WTC11 (cell line): ENCODE measurements around the gene STON2. TPM values are rescaled to one million over a fixed set of nuclear protein-coding genes. Genes with fewer than 3 reads are reported as not detected.

Experiments
- AR ChIP-seq: fragments of 250-450 bp; sonication (Bioruptor Pico); IDR thresholded peaks from 2 replicates; pipeline ENCODE4 v1.9.0; 2021; ENCODE audit warnings: mild to moderate bottlenecking
- ATF2 ChIP-seq: sonication (generic); formaldehyde crosslinking; IDR thresholded peaks from 2 replicates; pipeline ENCODE4 v1.8.1; 2022; ENCODE audit warnings: low read depth, missing genetic modification reagents, borderline replicate concordance
- ATF3 ChIP-seq: sonication (generic); formaldehyde crosslinking; conservative IDR thresholded peaks from 2 replicates; pipeline ENCODE4 v1.8.1; 2022; ENCODE audit warnings: mild to moderate bottlenecking, missing genetic modification reagents
- E2F1 ChIP-seq: sonication (generic); formaldehyde crosslinking; IDR thresholded peaks from 2 replicates; pipeline ENCODE4 v1.8.0; 2022; ENCODE audit warnings: mild to moderate bottlenecking, missing genetic modification reagents
- EMX1 ChIP-seq: fragments of 250-450 bp; sonication (Bioruptor Pico); IDR thresholded peaks from 2 replicates; pipeline ENCODE4 v1.8.0; 2021; ENCODE audit warnings: mild to moderate bottlenecking
- ERG ChIP-seq: fragments of 250-450 bp; sonication (Bioruptor Pico); IDR thresholded peaks from 2 replicates; pipeline ENCODE4 v1.8.0; 2021; ENCODE audit warnings: mild to moderate bottlenecking
- FOXK1 ChIP-seq: sonication (generic); formaldehyde crosslinking; IDR thresholded peaks from 2 replicates; pipeline ENCODE4 v1.8.0; 2022; ENCODE audit warnings: mild to moderate bottlenecking, moderate library complexity, missing genetic modification reagents
- GABPB1 ChIP-seq: sonication (generic); formaldehyde crosslinking; IDR thresholded peaks from 2 replicates; pipeline ENCODE4 v1.8.1; 2023; ENCODE audit warnings: mild to moderate bottlenecking, missing genetic modification reagents
- MYBL2 ChIP-seq: sonication (generic); formaldehyde crosslinking; IDR thresholded peaks from 2 replicates; pipeline ENCODE4 v1.8.1; 2023; ENCODE audit warnings: mild to moderate bottlenecking, moderate library complexity, missing genetic modification reagents
- NFATC4 ChIP-seq: fragments of 250-450 bp; sonication (Bioruptor Pico); IDR thresholded peaks from 2 replicates; pipeline ENCODE4 v1.9.0; 2021; ENCODE audit warnings: mild to moderate bottlenecking
- NFE2L1 ChIP-seq: sonication (generic); formaldehyde crosslinking; IDR thresholded peaks from 2 replicates; pipeline ENCODE4 v1.8.1; 2023; ENCODE audit warnings: missing genetic modification reagents
- NR2C2 ChIP-seq: sonication (generic); formaldehyde crosslinking; IDR thresholded peaks from 2 replicates; pipeline ENCODE4 v1.8.0; 2022; ENCODE audit warnings: mild to moderate bottlenecking, missing genetic modification reagents
- OVOL2 ChIP-seq: fragments of 250-450 bp; sonication (Bioruptor Pico); IDR thresholded peaks from 2 replicates; pipeline ENCODE4 v1.9.0; 2021; ENCODE audit warnings: mild to moderate bottlenecking, borderline replicate concordance
- PRDM15 ChIP-seq: sonication (generic); formaldehyde crosslinking; IDR thresholded peaks from 2 replicates; pipeline ENCODE4 v1.8.0; 2022; ENCODE audit warnings: missing genetic modification reagents
- PREB ChIP-seq: sonication (generic); formaldehyde crosslinking; IDR thresholded peaks from 2 replicates; pipeline ENCODE4 v1.8.1; 2022; ENCODE audit warnings: mild to moderate bottlenecking, missing genetic modification reagents, moderate library complexity, borderline replicate concordance
- TEAD1 ChIP-seq: sonication (generic); formaldehyde crosslinking; IDR thresholded peaks from 2 replicates; pipeline ENCODE4 v1.8.0; 2022; ENCODE audit warnings: mild to moderate bottlenecking, missing genetic modification reagents
- USF2 ChIP-seq: sonication (generic); formaldehyde crosslinking; IDR thresholded peaks from 2 replicates; pipeline ENCODE4 v1.8.1; 2023; ENCODE audit warnings: mild to moderate bottlenecking, missing genetic modification reagents, moderate library complexity
- ZBTB21 ChIP-seq: sonication (generic); formaldehyde crosslinking; IDR thresholded peaks from 2 replicates; pipeline ENCODE4 v1.8.1; 2023; ENCODE audit warnings: mild to moderate bottlenecking, missing genetic modification reagents, borderline replicate concordance
- ZMAT4 ChIP-seq: fragments of 250-450 bp; sonication (Bioruptor Pico); IDR thresholded peaks from 2 replicates; pipeline ENCODE4 v1.9.0; 2021; ENCODE audit warnings: mild to moderate bottlenecking
- ZNF121 ChIP-seq: sonication (generic); formaldehyde crosslinking; IDR thresholded peaks from 2 replicates; pipeline ENCODE4 v1.8.0; 2023; ENCODE audit warnings: missing genetic modification reagents
- ZNF138 ChIP-seq: sonication (generic); formaldehyde crosslinking; conservative IDR thresholded peaks from 2 replicates; pipeline ENCODE4 v1.8.1; 2022; ENCODE audit warnings: mild to moderate bottlenecking, moderate library complexity, missing genetic modification reagents
- ZNF232 ChIP-seq: sonication (generic); formaldehyde crosslinking; IDR thresholded peaks from 2 replicates; pipeline ENCODE4 v1.8.0; 2022; ENCODE audit warnings: mild to moderate bottlenecking, missing genetic modification reagents
- ZNF263 ChIP-seq: sonication (generic); formaldehyde crosslinking; IDR thresholded peaks from 2 replicates; pipeline ENCODE4 v1.8.1; 2022; ENCODE audit warnings: low read depth, mild to moderate bottlenecking, moderate library complexity, missing genetic modification reagents
- ZNF317 ChIP-seq: sonication (generic); formaldehyde crosslinking; IDR thresholded peaks from 2 replicates; pipeline ENCODE4 v1.8.1; 2023; ENCODE audit warnings: low read depth, mild to moderate bottlenecking, moderate library complexity, missing genetic modification reagents, borderline replicate concordance
- ZNF671 ChIP-seq: fragments of 250-450 bp; sonication (Bioruptor Pico); IDR thresholded peaks from 2 replicates; pipeline ENCODE4 v1.8.0; 2021; ENCODE audit warnings: mild to moderate bottlenecking
- total RNA-seq: library from RNA; stranded (reverse); gene quantifications from 3 replicates; pipeline ENCODE4 v1.2.3, GENCODE V29; 2021

Gene STON2
- total RNA-seq, 1 experiment from 2014 or later, result 69.2 TPM

- no peak for TF ChIP-seq E2F1 (CRISPR knock-in tag)
- no peak for TF ChIP-seq USF2 (CRISPR knock-in tag)
- no peak for TF ChIP-seq NR2C2 (CRISPR knock-in tag)
- no peak for TF ChIP-seq FOXK1
- TF ChIP-seq TEAD1 (CRISPR knock-in tag), result peak; percentile 39; the same call in 1 of the 2 replicates
- TF ChIP-seq OVOL2 (CRISPR knock-in tag), result no peak
- TF ChIP-seq ERG (CRISPR knock-in tag), result no peak
- TF ChIP-seq PREB (CRISPR knock-in tag), result no peak
- TF ChIP-seq NFE2L1 (CRISPR knock-in tag), result no peak
- TF ChIP-seq PRDM15, result no peak
- no peak for TF ChIP-seq MYBL2 (CRISPR knock-in tag)
- no peak for TF ChIP-seq AR (CRISPR knock-in tag)
- TF ChIP-seq ZBTB21 (CRISPR knock-in tag), result peak; percentile 16; the same call in 1 of the 2 replicates
- no peak for TF ChIP-seq ZMAT4 (CRISPR knock-in tag)
- no peak for TF ChIP-seq GABPB1 (CRISPR knock-in tag)
- TF ChIP-seq NFATC4 (CRISPR knock-in tag), result no peak
- no peak for TF ChIP-seq ZNF263 (CRISPR knock-in tag)
- TF ChIP-seq ZNF317 (CRISPR knock-in tag), result no peak
- no peak for TF ChIP-seq ATF2 (CRISPR knock-in tag)
- no peak for TF ChIP-seq ATF3 (CRISPR knock-in tag)
- TF ChIP-seq ZNF232 (CRISPR knock-in tag), result no peak
- no peak for TF ChIP-seq EMX1 (CRISPR knock-in tag)
- TF ChIP-seq ZNF121, result no peak
- no peak for TF ChIP-seq ZNF138
- no peak for TF ChIP-seq ZNF671 (CRISPR knock-in tag)
These were observed 36.4 kb upstream of the STON2 start (continued) for GRCh38 chr14:81436296-81437138.
